Activated naive CD8-positive, alpha-beta T cell treated with anti-CD3 and anti-CD28 coated beads for 36 hours (primary cell): ENCODE measurements around the gene GMDS. TPM values are rescaled to one million over a fixed set of nuclear protein-coding genes. Genes with fewer than 3 reads are reported as not detected.
"Not testable (repeated sequence)": the region's sequence is repeated elsewhere in the genome, so short reads cannot be mapped to it uniquely, and the experiment has no call there.

Experiments used
- DNase-seq: peaks from one replicate; pipeline ENCODE4 v3.0.0; 2021
- H3K27ac Mint-ChIP-seq: one replicate; pipeline ENCODE4 v1.8.0; 2022; ENCODE audit warnings: mild to moderate bottlenecking, moderate library complexity, mixed read lengths
- H3K27me3 Mint-ChIP-seq: one replicate; pipeline ENCODE4 v1.8.0; 2022; ENCODE audit warnings: mild to moderate bottlenecking, mixed read lengths
- H3K36me3 Mint-ChIP-seq: one replicate; pipeline ENCODE4 v1.8.0; 2021; ENCODE audit warnings: mild to moderate bottlenecking, mixed read lengths
- H3K4me1 Mint-ChIP-seq: one replicate; pipeline ENCODE4 v1.8.0; 2021; ENCODE audit warnings: mixed read lengths
- H3K4me3 Mint-ChIP-seq: one replicate; pipeline ENCODE4 v1.8.0; 2022; ENCODE audit warnings: mild to moderate bottlenecking, moderate library complexity, mixed read lengths
- H3K9me3 Mint-ChIP-seq: one replicate; pipeline ENCODE4 v1.8.0; 2022; ENCODE audit warnings: mixed read lengths
- total RNA-seq, 2 experiments: library from RNA; stranded (reverse); gene quantifications; one replicate each; pipeline ENCODE4 v1.2.3, GENCODE V29; 2021

The GMDS gene
- total RNA-seq, 2 experiments from 2014 or later, result 34.7 to 38.5 TPM

- H3K27me3 Mint-ChIP-seq, result no peaks in the 10 kb centered on the region
- H3K4me1 Mint-ChIP-seq, result no peaks in the 10 kb centered on the region
- no peak overlapping the region for H3K4me3 Mint-ChIP-seq
- no peak overlapping the region for H3K27ac Mint-ChIP-seq
- H3K9me3 Mint-ChIP-seq, result peaks cover 3% of the 10 kb centered on the region
- no peak for DNase-seq
- H3K36me3 Mint-ChIP-seq, result peaks cover 19% of the 10 kb centered on the region
Observed at GRCh38 chr6:1688396-1688795, 557.0 kb downstream of the GMDS start.

DNA sequence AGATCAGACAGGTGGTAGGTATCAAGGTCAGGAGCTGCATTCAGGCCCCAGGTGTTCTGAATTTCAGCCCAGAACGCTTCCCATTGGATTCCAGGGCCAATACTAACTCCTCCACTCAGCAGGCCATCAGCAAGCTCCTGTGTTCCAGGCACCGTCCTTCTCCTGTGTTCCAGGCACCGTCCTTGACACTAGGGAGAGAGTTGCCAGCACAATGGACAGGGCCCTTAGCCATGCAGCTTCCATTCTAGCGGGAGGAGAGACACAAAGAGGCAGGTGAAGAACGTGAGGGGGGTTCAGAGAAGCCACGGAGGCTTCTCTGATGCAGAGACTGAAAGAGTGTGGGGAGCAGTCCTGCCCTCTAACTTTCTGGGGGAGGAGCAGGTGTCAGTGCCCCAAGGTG is 558.0 kb downstream of the GMDS start:
- Mint-ChIP-seq H3K4me1 (no peaks in the 10 kb centered on the region), H3K9me3 (no peaks in the 10 kb centered on the region), H3K27me3 (no peaks in the 10 kb centered on the region), H3K27ac (no peak overlapping the region), H3K36me3 (peaks cover 9% of the 10 kb centered on the region), H3K4me3 (no peak overlapping the region)
- DNase-seq, result no peak

DNA sequence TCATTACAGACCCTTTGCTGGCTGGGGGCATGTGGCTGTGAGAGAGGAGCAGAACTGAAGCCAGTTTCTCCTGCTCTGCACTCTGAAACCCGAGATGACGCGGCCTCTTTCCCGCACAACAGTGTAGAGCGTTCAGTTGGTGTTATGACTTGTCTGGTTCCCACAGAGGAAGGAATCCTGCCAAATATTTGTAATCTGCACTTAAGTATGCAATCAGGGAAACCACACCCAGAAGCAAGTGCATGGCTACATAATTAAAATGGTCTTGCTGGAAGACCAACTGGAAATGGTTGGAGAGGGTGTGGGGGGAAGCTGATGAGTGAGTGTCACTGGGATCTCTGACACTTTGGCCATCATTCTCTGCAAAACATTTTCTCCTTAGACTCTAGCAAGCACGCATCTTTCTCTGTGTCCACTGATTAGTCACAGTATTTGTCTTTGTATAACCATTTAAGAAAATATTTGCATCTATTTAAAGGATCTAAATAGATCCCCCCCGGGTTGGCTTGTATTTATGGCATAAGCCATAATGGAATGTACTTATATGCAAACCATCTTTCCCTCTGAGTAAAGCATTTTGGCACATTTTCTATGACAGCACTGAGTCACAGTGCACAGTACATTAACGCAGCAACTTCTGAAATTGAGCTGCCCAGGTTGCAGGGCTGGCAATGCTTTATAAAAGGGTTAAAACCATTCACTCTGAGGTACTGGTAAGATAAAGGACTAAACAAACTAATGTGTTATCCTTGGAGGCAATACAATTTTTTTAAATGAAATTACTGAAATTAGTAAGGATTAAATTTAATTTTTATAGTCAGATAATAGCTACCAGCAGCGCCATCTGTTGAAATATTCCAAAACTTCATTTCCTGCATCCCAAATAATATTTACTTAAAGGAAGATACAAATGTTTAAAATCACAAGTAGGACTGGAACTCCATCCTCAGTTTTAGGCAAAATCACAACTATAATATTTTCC is 559.0 kb downstream of the GMDS start:
- Mint-ChIP-seq H3K27ac (no peak overlapping the region), H3K27me3 (no peaks in the 10 kb centered on the region), H3K4me3 (no peak overlapping the region), H3K9me3 (no peaks in the 10 kb centered on the region), H3K36me3 (peaks cover 9% of the 10 kb centered on the region), H3K4me1 (no peaks in the 10 kb centered on the region)
- no peak for DNase-seq

GRCh38 chr6:1679688-1680068 is 565.7 kb downstream of the GMDS start:
- peaks cover 2% of the 10 kb centered on the region for H3K36me3 Mint-ChIP-seq
- H3K27ac Mint-ChIP-seq, result no peak overlapping the region
- DNase-seq, result no peak

GRCh38 chr6:1679031-1679687 is 566.2 kb downstream of the GMDS start:
- Mint-ChIP-seq H3K4me1 (no peaks in the 10 kb centered on the region), H3K4me3 (no peak overlapping the region), H3K27ac (no peak overlapping the region), H3K27me3 (no peaks in the 10 kb centered on the region), H3K36me3 (peaks cover 2% of the 10 kb centered on the region), H3K9me3 (no peaks in the 10 kb centered on the region)
- no peak for DNase-seq

More at GRCh38 chr6:1679688-1680068, 565.7 kb downstream of the GMDS start:
- H3K9me3 Mint-ChIP-seq, result no peaks in the 10 kb centered on the region
- H3K27me3 Mint-ChIP-seq, result no peaks in the 10 kb centered on the region
- no peaks in the 10 kb centered on the region for H3K4me1 Mint-ChIP-seq
- H3K4me3 Mint-ChIP-seq, result no peak overlapping the region

GRCh38 chr6:1678201-1678600 is 567.2 kb downstream of the GMDS start:
- H3K36me3 Mint-ChIP-seq, result no peaks in the 10 kb centered on the region
- no peak overlapping the region for H3K4me3 Mint-ChIP-seq
- no peak for DNase-seq
- no peaks in the 10 kb centered on the region for H3K4me1 Mint-ChIP-seq
- H3K9me3 Mint-ChIP-seq, result no peaks in the 10 kb centered on the region
- no peaks in the 10 kb centered on the region for H3K27me3 Mint-ChIP-seq
- no peak overlapping the region for H3K27ac Mint-ChIP-seq

DNA sequence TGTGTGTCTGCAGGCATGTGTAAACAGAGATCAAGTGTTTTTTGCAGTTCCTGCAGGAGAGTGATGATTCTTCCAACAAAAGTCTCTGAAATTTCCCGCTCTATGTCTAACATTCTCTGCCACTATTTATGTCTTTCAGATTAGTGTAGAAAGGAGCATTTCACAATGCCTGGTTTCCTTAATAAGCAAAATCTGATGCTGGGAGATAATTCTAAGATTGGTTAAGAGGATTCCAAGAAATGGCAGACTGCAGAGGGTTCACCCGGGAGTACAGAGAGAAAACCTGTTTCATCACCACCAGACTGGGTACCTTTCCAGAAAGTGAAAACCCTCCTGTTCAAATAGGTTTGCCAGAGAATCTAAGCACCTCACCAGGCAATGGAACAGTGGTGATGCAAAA is 573.0 kb downstream of the GMDS start:
- H3K27me3 Mint-ChIP-seq, result no peaks in the 10 kb centered on the region
- H3K36me3 Mint-ChIP-seq, result peaks cover 5% of the 10 kb centered on the region
- H3K9me3 Mint-ChIP-seq, result no peaks in the 10 kb centered on the region
- DNase-seq, result no peak
- no peak overlapping the region for H3K4me3 Mint-ChIP-seq
- peaks cover 4% of the 10 kb centered on the region for H3K4me1 Mint-ChIP-seq
- H3K27ac Mint-ChIP-seq, result no peak overlapping the region

DNA sequence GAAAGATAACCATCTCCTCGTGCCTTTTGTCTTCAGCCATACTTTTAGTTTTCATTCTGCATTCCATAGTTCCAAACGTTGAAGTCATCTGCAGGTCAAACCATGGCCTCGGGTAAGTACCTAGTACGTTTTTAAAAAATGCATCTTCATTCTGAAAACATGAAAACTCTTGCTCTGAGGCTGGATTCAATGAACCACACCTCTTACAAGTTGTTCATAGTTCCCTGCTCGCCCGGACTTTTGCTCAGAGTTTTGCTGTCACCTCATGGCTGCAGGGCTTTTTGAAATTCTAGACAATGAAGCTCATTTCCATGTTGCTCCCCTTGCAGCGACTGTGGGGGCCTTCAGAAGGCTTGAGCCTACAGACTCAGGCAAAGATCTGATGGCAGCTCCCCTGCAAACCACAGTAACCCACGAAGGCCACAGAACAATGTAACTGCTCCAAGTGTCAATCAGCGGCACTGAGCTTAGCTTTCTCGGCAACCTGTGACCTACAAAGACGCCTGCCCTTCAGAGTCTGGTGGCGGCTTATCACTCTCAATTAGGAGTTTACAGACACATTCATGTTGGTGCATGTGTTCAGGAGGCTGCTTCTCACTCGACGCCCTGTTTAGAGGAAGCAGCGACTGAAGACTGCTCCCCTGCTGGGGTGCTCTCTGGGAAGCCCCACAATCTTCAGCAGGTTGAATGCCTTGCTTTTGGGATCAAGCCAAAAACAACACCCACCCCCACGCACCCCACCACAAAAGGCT is 574.5 kb downstream of the GMDS start:
- Mint-ChIP-seq H3K4me3 (no peak overlapping the region), H3K4me1 (peaks cover 4% of the 10 kb centered on the region), H3K9me3 (no peaks in the 10 kb centered on the region), H3K27ac (no peak overlapping the region), H3K36me3 (peaks cover 5% of the 10 kb centered on the region), H3K27me3 (no peaks in the 10 kb centered on the region)
- no peak for DNase-seq

GRCh38 chr6:1669996-1670395 is 575.4 kb downstream of the GMDS start:
- no peaks in the 10 kb centered on the region for H3K9me3 Mint-ChIP-seq
- no peak overlapping the region for H3K27ac Mint-ChIP-seq
- no peak for DNase-seq
- H3K4me3 Mint-ChIP-seq, result no peak overlapping the region
- H3K36me3 Mint-ChIP-seq, result peaks cover 5% of the 10 kb centered on the region
- H3K27me3 Mint-ChIP-seq, result no peaks in the 10 kb centered on the region
- peaks cover 5% of the 10 kb centered on the region for H3K4me1 Mint-ChIP-seq

DNA sequence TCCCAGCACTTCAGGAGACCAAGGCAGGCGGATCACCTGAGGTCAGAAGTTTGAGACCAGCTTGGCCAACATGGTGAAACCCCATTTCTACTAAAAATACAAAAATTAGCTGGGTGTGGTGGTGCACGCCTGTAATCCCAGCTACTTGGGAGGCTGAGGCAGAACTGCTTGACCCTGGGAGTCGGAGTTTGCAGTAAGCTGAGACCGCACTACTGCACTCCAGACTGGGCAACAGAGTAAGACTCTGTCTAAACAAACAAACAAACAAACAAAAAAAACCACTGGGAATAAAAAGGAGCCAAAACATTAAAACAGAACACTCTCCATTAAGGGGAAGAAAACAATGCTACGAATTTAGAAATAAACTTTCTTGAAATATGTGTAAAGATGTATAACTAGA is 576.9 kb downstream of the GMDS start:
- H3K36me3 Mint-ChIP-seq, H3K9me3 Mint-ChIP-seq, H3K27me3 Mint-ChIP-seq, DNase-seq, H3K4me1 Mint-ChIP-seq, H3K4me3 Mint-ChIP-seq, H3K27ac Mint-ChIP-seq: not testable (repeated sequence)

DNA sequence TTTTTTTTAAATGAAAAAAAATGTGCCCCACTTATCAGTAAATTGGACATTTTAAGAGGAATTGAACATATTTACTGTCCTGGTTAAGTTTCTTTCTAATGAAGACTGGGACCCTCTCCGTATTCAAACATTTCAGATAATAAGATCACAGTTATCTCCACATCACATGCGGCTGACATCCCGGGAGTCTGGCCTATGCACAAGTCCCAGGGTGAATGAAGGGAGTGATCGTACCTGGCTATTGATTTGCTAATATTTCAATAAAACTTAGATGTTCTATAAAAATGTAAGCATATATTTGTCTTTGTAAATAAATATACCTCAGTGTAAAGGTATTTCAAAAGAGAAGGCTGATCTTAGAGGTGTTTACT is 577.6 kb downstream of the GMDS start:
- Mint-ChIP-seq H3K4me1 (peaks cover 5% of the 10 kb centered on the region), H3K27me3 (no peaks in the 10 kb centered on the region), H3K36me3 (peaks cover 5% of the 10 kb centered on the region), H3K27ac (no peak overlapping the region), H3K9me3 (no peaks in the 10 kb centered on the region), H3K4me3 (no peak overlapping the region)
- no peak for DNase-seq

- H3K27ac Mint-ChIP-seq, result no peak overlapping the region
- no peaks in the 10 kb centered on the region for H3K9me3 Mint-ChIP-seq
Observed at GRCh38 chr6:1667012-1667804, 578.2 kb downstream of the GMDS start.

DNA sequence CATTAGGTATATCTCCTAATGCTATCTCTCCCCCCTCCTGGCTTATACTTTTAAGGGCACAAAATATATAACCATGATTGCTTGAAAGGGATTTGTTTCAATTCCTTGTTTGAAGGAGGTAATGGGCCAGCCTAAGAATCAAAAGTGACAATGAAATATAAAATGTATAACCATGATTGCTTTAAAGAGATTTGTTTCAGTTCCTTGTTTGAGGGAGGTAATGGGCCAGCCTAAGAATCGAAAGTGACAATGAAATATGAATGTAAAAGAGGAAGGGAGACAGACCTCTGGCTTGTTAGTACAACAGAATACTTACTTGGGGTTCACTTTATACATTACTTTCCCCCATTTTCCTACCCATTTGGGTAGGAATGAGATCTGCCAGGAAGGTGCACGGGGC is 580.2 kb downstream of the GMDS start:
- peaks cover 1% of the 10 kb centered on the region for H3K4me1 Mint-ChIP-seq
- H3K27ac Mint-ChIP-seq, result no peak overlapping the region
- peaks cover 4% of the 10 kb centered on the region for H3K36me3 Mint-ChIP-seq
- H3K9me3 Mint-ChIP-seq, result no peaks in the 10 kb centered on the region
- no peaks in the 10 kb centered on the region for H3K27me3 Mint-ChIP-seq
- H3K4me3 Mint-ChIP-seq, result no peak overlapping the region
- no peak for DNase-seq

More at GRCh38 chr6:1667012-1667804, 578.2 kb downstream of the GMDS start:
- Mint-ChIP-seq H3K27me3 (no peaks in the 10 kb centered on the region), H3K4me1 (peaks cover 5% of the 10 kb centered on the region), H3K36me3 (peaks cover 5% of the 10 kb centered on the region), H3K4me3 (no peak overlapping the region)
- no peak for DNase-seq

GRCh38 chr6:1664329-1664728 is 581.1 kb downstream of the GMDS start:
- Mint-ChIP-seq H3K4me3 (no peak overlapping the region), H3K27me3 (no peaks in the 10 kb centered on the region), H3K9me3 (no peaks in the 10 kb centered on the region), H3K36me3 (peaks cover 5% of the 10 kb centered on the region), H3K4me1 (peaks cover 1% of the 10 kb centered on the region), H3K27ac (no peak overlapping the region)
- no peak for DNase-seq
